IMR-90 (cell line): Measurements from ENCODE around the gene NAIF1. TPM values are rescaled to one million over a fixed set of nuclear protein-coding genes. Genes with fewer than 3 reads are reported as not detected.

Experiments
- ATAC-seq: fragments of 200-7000 bp; cut with Tn5 transposase; 2 replicates; pipeline ENCODE4 v1.9.1; 2020; ENCODE audit warnings: low read depth, mild to moderate bottlenecking, moderate library complexity
- BruUV-seq: library from RNA; stranded (reverse); fragments of 400-500 nt; replicated peaks from 2 replicates; lab custom pipeline; 2021; lab: Mats Ljungman, UMichigan
- CTCF ChIA-PET: fragments of 300-600 bp; formaldehyde crosslinking; extraction: SDS; loops from one replicate; lab custom pipeline; 2021; ENCODE audit warnings: antibody characterized with exemption; lab: Yijun Ruan, JAX
- POLR2A ChIA-PET: fragments of 300-600 bp; sonication (Branson Sonifier 250); formaldehyde crosslinking; loops from one replicate; lab custom pipeline; 2022; ENCODE audit warnings: antibody characterized with exemption; ENCODE audit not compliant: unreplicated experiment; lab: Charles Lee
- DNase-seq: peaks from one replicate; pipeline ENCODE4 v3.0.0; 2013
- H2AFZ ChIP-seq: replicated peaks from 2 replicates; pipeline ENCODE3; 2013; ENCODE audit warnings: low read length, mild to moderate bottlenecking; ENCODE audit not compliant: poor library complexity
- H2AK5ac ChIP-seq: 2 replicates; pipeline ENCODE4 v1.6.1; 2013; ENCODE audit warnings: low read depth, low read length, inconsistent platforms
- H2AK9ac ChIP-seq: replicated peaks from 2 replicates; pipeline ENCODE3; 2013; ENCODE audit warnings: mild to moderate bottlenecking, low read depth, low read length, moderate library complexity; ENCODE audit not compliant: poor library complexity
- H2BK120ac ChIP-seq: 2 replicates; pipeline ENCODE4 v1.6.1; 2013; ENCODE audit warnings: low read depth, low read length, inconsistent platforms
- H2BK15ac ChIP-seq: 3 replicates; pipeline ENCODE4 v1.6.1; 2013; ENCODE audit warnings: low read depth, low read length, inconsistent platforms
- H2BK20ac ChIP-seq: 2 replicates; pipeline ENCODE4 v1.6.1; 2013; ENCODE audit warnings: low read depth, mild to moderate bottlenecking, inconsistent platforms, low read length, moderate library complexity
- H2BK5ac ChIP-seq: 2 replicates; pipeline ENCODE4 v1.6.1; 2013; ENCODE audit warnings: mild to moderate bottlenecking, low read depth, low read length, inconsistent platforms; ENCODE audit not compliant: poor library complexity, severe bottlenecking
- H3K14ac ChIP-seq: replicated peaks from 2 replicates; pipeline ENCODE4 v1.6.1; 2013; ENCODE audit warnings: low read depth, low read length, inconsistent platforms
- H3K18ac ChIP-seq: 2 replicates; pipeline ENCODE4 v1.6.1; 2013; ENCODE audit warnings: low read depth, low read length, control low read depth
- H3K23ac ChIP-seq: 2 replicates; pipeline ENCODE4 v1.6.1; 2013; ENCODE audit warnings: low read depth, low read length, inconsistent platforms
- H3K27ac ChIP-seq: 2 replicates; pipeline ENCODE4 v1.5.1; 2013; ENCODE audit warnings: mild to moderate bottlenecking, control low read depth, low read length; ENCODE audit not compliant: insufficient read depth
- H3K27me3 ChIP-seq: 2 replicates; pipeline ENCODE4 v1.6.1; 2013; ENCODE audit warnings: low read length; ENCODE audit not compliant: control insufficient read depth, insufficient read depth
- H3K36me3 ChIP-seq: 2 replicates; pipeline ENCODE4 v1.6.1; 2013; ENCODE audit warnings: low read length, mixed read lengths; ENCODE audit not compliant: control insufficient read depth, insufficient read depth
- H3K4ac ChIP-seq: 2 replicates; pipeline ENCODE4 v1.6.1; 2013; ENCODE audit warnings: low read depth, low read length, inconsistent platforms
- H3K4me1 ChIP-seq: 2 replicates; pipeline ENCODE4 v1.6.1; 2013; ENCODE audit warnings: low read length, mixed read lengths; ENCODE audit not compliant: control insufficient read depth, insufficient read depth
- H3K4me2 ChIP-seq: 2 replicates; pipeline ENCODE4 v1.6.1; 2013; ENCODE audit warnings: low read depth, mild to moderate bottlenecking, control low read depth, low read length, moderate library complexity
- H3K4me3 ChIP-seq: 2 replicates; pipeline ENCODE4 v1.5.1; 2013; ENCODE audit warnings: low read depth, mild to moderate bottlenecking, control low read depth, low read length, moderate library complexity; ENCODE audit not compliant: insufficient read depth
- H3K56ac ChIP-seq: 2 replicates; pipeline ENCODE4 v1.6.1; 2013; ENCODE audit warnings: low read length, inconsistent platforms; ENCODE audit not compliant: insufficient read depth; ENCODE audit errors: extremely low read depth
- H3K79me1 ChIP-seq, 2 experiments: 2 replicates each; pipeline ENCODE4 v1.6.1; 2013; ENCODE audit warnings: low read length in 2 of 2, inconsistent platforms in 1 of 2, low read depth in 1 of 2
- H3K9ac ChIP-seq: 2 replicates; pipeline ENCODE4 v1.6.1; 2013; ENCODE audit warnings: low read depth, low read length, control low read depth
- H3K9me1 ChIP-seq: 2 replicates; pipeline ENCODE4 v1.6.1; 2013; ENCODE audit warnings: low read length, inconsistent platforms; ENCODE audit not compliant: insufficient read depth
- H3K9me3 ChIP-seq: 2 replicates; pipeline ENCODE4 v1.6.1; 2013; ENCODE audit warnings: low read length; ENCODE audit not compliant: control insufficient read depth, insufficient read depth
- H4K20me1 ChIP-seq: 2 replicates; pipeline ENCODE4 v1.6.1; 2013; ENCODE audit warnings: low read length, inconsistent platforms; ENCODE audit not compliant: insufficient read depth
- H4K5ac ChIP-seq: 2 replicates; pipeline ENCODE4 v1.6.1; 2013; ENCODE audit warnings: mild to moderate bottlenecking, low read depth, low read length, control low read depth
- H4K8ac ChIP-seq, 2 experiments: 2 replicates each; pipeline ENCODE4 v1.6.1; 2013; ENCODE audit warnings: low read depth in 2 of 2, low read length in 2 of 2, control low read depth in 1 of 2, inconsistent platforms in 1 of 2
- H4K91ac ChIP-seq: 2 replicates; pipeline ENCODE4 v1.6.1; 2013; ENCODE audit warnings: low read depth, low read length, inconsistent platforms; ENCODE audit not compliant: insufficient read depth
- BHLHE40 ChIP-seq: fragments of 150-350 bp; IDR thresholded peaks from 2 replicates; pipeline ENCODE4 v1.6.1; 2016; ENCODE audit warnings: mild to moderate bottlenecking, low read depth, low read length
- CEBPB ChIP-seq: IDR thresholded peaks from 2 replicates; pipeline ENCODE4 v1.6.1; 2012; ENCODE audit warnings: low read depth, low read length, improper control_type of control experiment
- CHD1 ChIP-seq: IDR thresholded peaks from 2 replicates; pipeline ENCODE4 v1.6.1; 2012; ENCODE audit warnings: low read depth, low read length, improper control_type of control experiment
- CTCF ChIP-seq: conservative IDR thresholded peaks from 2 replicates; pipeline ENCODE4 v1.5.1; 2012; ENCODE audit warnings: mild to moderate bottlenecking, low read depth, low read length, improper control_type of control experiment
- ELK1 ChIP-seq: fragments of 150-350 bp; IDR thresholded peaks from 2 replicates; pipeline ENCODE4 v1.6.1; 2016; ENCODE audit warnings: low read depth, mild to moderate bottlenecking, low read length, moderate library complexity, borderline replicate concordance
- FOS ChIP-seq: fragments of 150-350 bp; IDR thresholded peaks from 2 replicates; pipeline ENCODE4 v1.6.1; 2016; ENCODE audit warnings: low read depth, low read length
- MAFK ChIP-seq: IDR thresholded peaks from 2 replicates; pipeline ENCODE4 v1.6.1; 2012; ENCODE audit warnings: low read depth, low read length, improper control_type of control experiment
- MAZ ChIP-seq: IDR thresholded peaks from 2 replicates; pipeline ENCODE4 v1.6.1; 2012; ENCODE audit warnings: low read depth, mild to moderate bottlenecking, low read length, improper control_type of control experiment, moderate library complexity, borderline replicate concordance
- MXI1 ChIP-seq: IDR thresholded peaks from 2 replicates; pipeline ENCODE4 v1.6.1; 2012; ENCODE audit warnings: low read depth, mild to moderate bottlenecking, low read length, moderate library complexity, borderline replicate concordance
- NFE2L2 ChIP-seq: fragments of 150-350 bp; IDR thresholded peaks from 2 replicates; pipeline ENCODE4 v1.6.1; 2016; ENCODE audit warnings: low read depth, mild to moderate bottlenecking, low read length
- POLR2A ChIP-seq: IDR thresholded peaks from 2 replicates; pipeline ENCODE4 v1.6.1; 2012; ENCODE audit warnings: mild to moderate bottlenecking, low read depth, low read length
- RAD21 ChIP-seq: IDR thresholded peaks from 2 replicates; pipeline ENCODE4 v1.6.1; 2012; ENCODE audit warnings: low read length, improper control_type of control experiment
- RCOR1 ChIP-seq: IDR thresholded peaks from 2 replicates; pipeline ENCODE4 v1.6.1; 2012; ENCODE audit warnings: mild to moderate bottlenecking, low read length, improper control_type of control experiment; ENCODE audit not compliant: insufficient replicate concordance
- RFX5 ChIP-seq: IDR thresholded peaks from 2 replicates; pipeline ENCODE4 v1.8.0; 2012; ENCODE audit warnings: low read depth, mild to moderate bottlenecking, low read length, moderate library complexity
- SMC3 ChIP-seq: fragments of 150-350 bp; IDR thresholded peaks from 2 replicates; pipeline ENCODE4 v1.6.1; 2016; ENCODE audit warnings: low read depth, mild to moderate bottlenecking, antibody characterized with exemption, low read length, moderate library complexity
- USF2 ChIP-seq: fragments of 150-350 bp; IDR thresholded peaks from 2 replicates; pipeline ENCODE4 v1.6.1; 2017; ENCODE audit warnings: mild to moderate bottlenecking, antibody characterized with exemption, low read length, low read depth
- WGBS, 2 experiments: methylation state at CpG; one replicate each; pipeline versions ENCODE4 v1.1.5 to v1.1.7; 2013; ENCODE audit warnings: missing lambda C conversion rate in 2 of 2; ENCODE audit not compliant: insufficient read length in 1 of 2; ENCODE audit errors: extremely low coverage in 2 of 2; 5-methylcytosine and 5-hydroxymethylcytosine counted together
- dilution Hi-C: fragments of 300-500 bp; cut with HindIII; formaldehyde crosslinking; loops from one replicate; pipeline ENCODE4 v1.14.3; 2018; ENCODE audit warnings: low sequenced_read_pairs; ENCODE audit not compliant: unreplicated experiment
- in situ Hi-C: fragments of 300-500 bp; cut with MboI; formaldehyde crosslinking; loops from 3 replicates; pipeline ENCODE4 v1.14.3; 2019; ENCODE audit warnings: low sequenced_read_pairs, inconsistent platforms, mixed read lengths
- intact Hi-C: fragments of 100-400 bp; cut with micrococcal nuclease; formaldehyde crosslinking; loops from 2 replicates; pipeline ENCODE4 v1.10.0; 2022
- polyA plus RNA-seq, 3 experiments: library from polyadenylated mRNA; depleted of rRNA; stranded (reverse); fragments of >200 nt; gene quantifications; 2 replicates each; pipeline ENCODE4 v1.2.3, GENCODE V29; 2012; ENCODE audit warnings: low replicate concordance in 1 of 3
- total RNA-seq: library from RNA; depleted of rRNA; stranded (reverse); fragments of >200 nt; gene quantifications from 2 replicates; pipeline ENCODE4 v1.2.3, GENCODE V29; 2012

The NAIF1 gene
- total and polyA plus RNA-seq, 2 of the 4 experiments (the other 2 are of a cell fraction) = 9.7 to 10.1 TPM

GRCh38 chr9:128084746-128085145 lies 17.6 kb upstream of the NAIF1 start:
- dilution Hi-C loops = no loop called here
- in situ Hi-C loops = no loop called here
- no peak overlapping the region for H4K5ac ChIP-seq
- no peak overlapping the region for H2BK20ac ChIP-seq
- peaks cover 16 to 70% of the 10 kb centered on the region in 2 experiments for H3K79me1 ChIP-seq
- no peak overlapping the region for H2BK15ac ChIP-seq
- BruUV-seq = no TSS peak
- H2BK5ac ChIP-seq = no peak overlapping the region
- H2AK9ac ChIP-seq = no peak overlapping the region
- H3K9me1 ChIP-seq = peaks cover 5% of the 10 kb centered on the region
- no peak overlapping the region for H3K23ac ChIP-seq
- no peak overlapping the region for H4K91ac ChIP-seq
- H2AFZ ChIP-seq = no peak overlapping the region
- H4K8ac ChIP-seq = no peak overlapping the region
- no peak overlapping the region for H3K4ac ChIP-seq
- H3K27me3 ChIP-seq = no peaks in the 10 kb centered on the region
- no peak overlapping the region for H3K56ac ChIP-seq
- no peak overlapping the region for H2BK120ac ChIP-seq
- H3K14ac ChIP-seq = no peak overlapping the region
- no peak overlapping the region for H3K18ac ChIP-seq
- peaks cover 7% of the 10 kb centered on the region; the same call in 1 of the 2 replicates for H4K20me1 ChIP-seq
- H3K9me3 ChIP-seq = no peaks in the 10 kb centered on the region
- no peak overlapping the region for H3K27ac ChIP-seq
- no peak for ATAC-seq
- WGBS, 2 experiments = no CpG with 5 or more reads among the region's 4 CpGs
- no peak overlapping the region for H3K4me2 ChIP-seq
- H3K9ac ChIP-seq = no peak overlapping the region
- H3K4me3 ChIP-seq = no peak overlapping the region
- ChIA-PET CTCF (interaction anchor here (0.6 kb wide), 1 partner anchor 141 kb away, joined by 3 read pairs; no protein-coding TSS in a partner anchor), POLR2A (no interaction called here)
- H3K4me1 ChIP-seq = peaks cover 19% of the 10 kb centered on the region
- H2AK5ac ChIP-seq = no peak overlapping the region
- DNase-seq = peak; percentile 71
- TF ChIP-seq RAD21 = no peak
- no peak for TF ChIP-seq RFX5
- TF ChIP-seq POLR2A = no peak
- no peak for TF ChIP-seq BHLHE40
- TF ChIP-seq SMC3 = no peak
- no peak for TF ChIP-seq CHD1
- TF ChIP-seq RCOR1 = no peak
- TF ChIP-seq NFE2L2 = no peak
- TF ChIP-seq MAFK = no peak
- no peak for TF ChIP-seq MXI1
- TF ChIP-seq CEBPB = no peak
- TF ChIP-seq MAZ = no peak
- TF ChIP-seq ELK1 = no peak
- no peak for TF ChIP-seq FOS
- no peak for TF ChIP-seq USF2
- no peak for TF ChIP-seq CTCF
- no peaks in the 10 kb centered on the region for H3K36me3 ChIP-seq
- intact Hi-C loops = loop anchor here (1.0 to 5.0 kb wide), 2 partner anchors 117 to 141 kb away; no protein-coding TSS in a partner anchor
